Measurements from ENCODE around the gene DLX4.

DLX4 gene, protein sequence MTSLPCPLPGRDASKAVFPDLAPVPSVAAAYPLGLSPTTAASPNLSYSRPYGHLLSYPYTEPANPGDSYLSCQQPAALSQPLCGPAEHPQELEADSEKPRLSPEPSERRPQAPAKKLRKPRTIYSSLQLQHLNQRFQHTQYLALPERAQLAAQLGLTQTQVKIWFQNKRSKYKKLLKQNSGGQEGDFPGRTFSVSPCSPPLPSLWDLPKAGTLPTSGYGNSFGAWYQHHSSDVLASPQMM

GRCh38 chr17:49969134-49969759, at the start of gene DLX4:
DLX4 (plus strand) TSS chr17:49969190; CDS start chr17:49969469, 279 bp downstream.
- no peak for DNase-seq

DNA sequence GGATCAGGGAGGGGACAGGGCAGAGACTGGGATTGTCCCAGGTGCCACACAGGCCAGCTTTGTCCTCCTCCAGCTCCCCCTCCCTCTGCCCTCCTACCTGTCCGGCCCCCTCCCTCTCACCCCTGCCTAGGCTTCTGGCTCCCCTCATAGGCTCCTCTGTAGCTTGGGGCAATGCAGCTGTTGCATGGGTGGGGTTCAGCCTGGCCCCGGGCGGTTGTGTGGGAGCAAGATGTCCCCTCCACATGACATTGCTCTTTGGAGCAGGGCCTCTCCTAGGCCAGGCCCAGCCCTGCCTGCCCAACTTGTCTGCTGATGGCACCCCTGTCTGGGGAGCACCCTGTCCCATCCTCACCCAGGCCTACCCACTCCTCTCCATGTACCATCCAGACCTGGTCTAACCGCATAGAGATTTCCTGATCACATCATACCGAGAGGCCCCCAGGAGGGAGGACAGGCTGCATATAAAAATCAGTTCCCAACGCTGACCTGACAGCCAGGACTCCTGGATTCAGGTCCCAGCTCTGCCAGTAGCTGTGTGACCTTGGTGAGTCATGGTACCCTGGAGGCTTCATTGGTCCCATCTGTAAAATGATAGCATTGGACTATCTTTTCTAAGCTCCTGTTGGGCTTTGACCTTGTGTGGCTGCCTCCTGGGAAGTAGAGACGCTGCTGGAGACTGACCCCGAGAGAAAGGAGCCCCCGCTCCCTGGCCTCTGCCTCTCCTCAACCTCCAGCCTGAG, 48.8 kb upstream of the DLX4 start:
- no peak for DNase-seq

DNA sequence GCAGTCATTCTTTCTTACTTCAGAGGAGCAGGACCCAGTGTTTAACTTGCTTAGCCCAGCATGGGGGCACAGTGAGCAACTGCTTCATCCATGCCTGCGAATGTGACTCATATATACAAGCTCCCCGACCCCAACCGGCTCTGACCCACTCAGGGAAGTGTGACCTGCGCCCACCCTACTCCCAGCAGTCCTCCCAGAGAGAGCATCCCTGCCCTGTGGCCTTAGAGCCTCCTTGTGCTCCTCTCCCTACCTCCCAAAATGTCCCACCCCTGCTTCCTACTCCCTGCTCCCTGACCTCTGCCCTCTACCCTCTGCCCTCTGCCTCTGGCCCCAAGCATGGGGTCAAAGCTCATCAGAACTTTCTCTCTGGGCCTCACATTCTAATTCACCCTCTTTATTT, 46.9 kb upstream of the DLX4 start:
- no peak for DNase-seq

GRCh38 chr17:49924116-49924515, 44.9 kb upstream of the DLX4 start:
- DNase-seq, result no peak

DNA sequence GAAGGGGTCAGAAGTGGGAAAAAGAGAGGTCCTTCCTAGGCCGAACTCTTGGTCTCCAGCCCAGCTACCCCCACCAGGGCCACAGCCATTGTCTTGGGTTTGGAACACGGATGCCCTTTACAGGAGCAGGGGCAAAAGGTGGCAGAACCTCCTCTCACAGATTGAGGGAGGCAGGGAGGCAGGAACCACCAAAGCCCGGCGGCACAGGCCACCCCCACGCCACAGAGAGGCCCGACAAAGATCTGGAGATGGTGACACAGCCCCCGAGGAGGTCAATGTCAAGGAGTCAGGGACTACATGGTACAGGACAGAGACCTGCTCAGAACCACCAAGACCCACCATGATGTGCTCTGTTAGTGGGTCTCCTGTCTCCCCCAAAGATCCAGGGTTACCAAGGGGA, 44.4 kb upstream of the DLX4 start:
- no peak for DNase-seq

- no peak for DNase-seq
These were observed 43.1 kb upstream of the DLX4 start for GRCh38 chr17:49925921-49926320.

DNA sequence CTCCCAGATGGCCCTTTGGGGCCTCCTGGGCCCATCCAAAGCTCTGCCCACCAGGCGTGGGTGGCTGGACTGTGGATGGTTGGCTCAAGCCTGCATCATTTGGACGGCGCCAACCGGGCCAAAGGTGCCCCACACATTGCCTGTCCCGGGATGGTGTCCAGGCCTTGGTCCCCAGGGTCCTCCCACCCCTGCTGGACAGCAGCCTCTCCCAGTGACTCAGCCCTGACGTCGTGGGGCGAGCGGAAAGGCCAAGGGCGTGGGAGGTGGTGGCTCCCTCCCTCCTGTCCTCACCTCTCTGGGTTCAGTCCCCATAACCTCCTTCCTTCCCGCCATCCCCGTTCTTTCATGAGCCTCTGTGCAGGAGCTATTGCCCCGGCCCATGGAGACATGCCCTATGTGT, 42.1 kb upstream of the DLX4 start:
- no peak for DNase-seq

- DNase-seq, result no peak
These were observed 40.7 kb upstream of the DLX4 start for GRCh38 chr17:49928126-49928800.

GRCh38 chr17:49928837-49929475, 40.0 kb upstream of the DLX4 start:
- no peak for DNase-seq

DNA sequence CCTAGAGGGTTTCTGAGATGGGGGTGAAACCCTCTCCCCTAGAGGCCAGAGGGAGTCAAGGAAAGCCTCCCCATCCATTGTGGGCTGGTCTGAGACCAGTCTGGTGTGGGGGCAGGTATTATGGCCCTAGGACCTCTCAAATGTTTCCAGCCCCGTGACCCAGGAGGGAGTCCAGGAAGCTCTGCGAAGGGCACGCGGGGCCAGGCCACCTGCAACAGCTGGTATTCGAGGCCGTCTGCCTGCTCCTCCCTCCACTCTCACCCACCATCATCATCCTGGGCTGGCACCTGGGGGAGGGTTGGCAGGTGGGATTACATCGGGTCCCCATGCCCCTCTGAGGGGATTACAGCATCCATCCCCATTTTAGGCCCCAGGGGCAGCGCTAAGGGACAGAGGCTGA, 38.1 kb upstream of the DLX4 start:
- no peak for DNase-seq

DNA sequence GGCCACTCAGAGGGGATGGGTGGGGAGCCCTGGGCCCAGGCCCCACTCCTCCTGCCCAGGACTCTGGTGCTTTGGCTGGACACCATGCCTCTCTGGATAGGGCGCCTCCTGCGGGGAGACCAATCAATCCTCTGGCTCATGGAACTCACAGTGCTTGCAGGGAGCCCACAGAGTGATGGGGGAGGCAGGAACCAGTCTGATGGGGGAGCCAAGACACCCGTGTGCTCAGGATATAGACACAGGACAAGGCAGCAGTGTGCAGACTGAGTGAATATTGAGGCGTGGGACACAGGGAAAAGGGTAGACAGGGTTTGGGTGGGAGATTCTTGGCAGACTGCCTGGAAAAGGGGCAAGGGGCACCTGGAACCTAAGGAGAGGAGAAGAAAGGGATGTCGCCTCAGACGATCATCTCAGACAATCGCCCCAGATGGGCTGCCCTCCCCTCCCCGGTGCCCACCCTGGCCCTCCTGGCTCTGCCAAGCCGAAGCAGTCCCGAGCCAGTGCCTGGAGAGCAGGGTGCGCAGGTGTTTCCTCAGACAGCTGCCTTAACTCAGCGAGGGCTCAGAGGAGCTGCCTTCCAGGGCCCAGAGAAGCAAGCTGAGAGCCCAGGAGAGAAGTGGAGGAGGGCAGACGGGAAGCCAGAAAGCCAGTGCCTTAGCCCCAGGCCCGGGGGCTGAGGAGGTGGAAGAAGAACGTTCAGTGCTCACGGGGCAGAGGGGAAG, 37.4 kb upstream of the DLX4 start:
- no peak for DNase-seq

- DNase-seq, result no peak
These were observed 36.8 kb upstream of the DLX4 start for GRCh38 chr17:49932138-49932723.

DNA sequence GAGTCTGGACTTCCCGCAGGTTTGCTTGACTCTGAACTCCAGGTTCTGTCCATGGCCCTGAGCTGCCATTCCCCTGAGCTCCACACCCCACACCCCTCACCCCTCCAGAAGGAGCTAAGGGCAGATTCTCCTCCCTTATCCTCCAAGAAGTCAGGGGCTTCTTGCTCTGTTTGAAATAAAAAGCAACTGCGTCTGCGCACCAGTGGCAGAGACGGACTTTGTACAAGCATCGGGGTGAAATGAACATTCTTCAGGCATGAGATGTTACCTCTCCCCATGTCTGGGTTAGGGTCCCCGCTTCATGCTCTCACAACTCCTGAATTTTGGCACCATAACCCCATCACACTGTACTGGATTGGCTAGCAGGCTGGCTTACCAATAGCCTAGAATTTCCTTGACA, 36.1 kb upstream of the DLX4 start:
- no peak for DNase-seq

- DNase-seq, result no peak
These were observed 33.3 kb upstream of the DLX4 start for GRCh38 chr17:49935526-49936210.

GRCh38 chr17:49936386-49936785, 32.6 kb upstream of the DLX4 start:
- DNase-seq, result no peak

- DNase-seq, result peak in 1 of 2 donors; percentile 27
These were observed 29.7 kb upstream of the DLX4 start for GRCh38 chr17:49939318-49939717.

DNA sequence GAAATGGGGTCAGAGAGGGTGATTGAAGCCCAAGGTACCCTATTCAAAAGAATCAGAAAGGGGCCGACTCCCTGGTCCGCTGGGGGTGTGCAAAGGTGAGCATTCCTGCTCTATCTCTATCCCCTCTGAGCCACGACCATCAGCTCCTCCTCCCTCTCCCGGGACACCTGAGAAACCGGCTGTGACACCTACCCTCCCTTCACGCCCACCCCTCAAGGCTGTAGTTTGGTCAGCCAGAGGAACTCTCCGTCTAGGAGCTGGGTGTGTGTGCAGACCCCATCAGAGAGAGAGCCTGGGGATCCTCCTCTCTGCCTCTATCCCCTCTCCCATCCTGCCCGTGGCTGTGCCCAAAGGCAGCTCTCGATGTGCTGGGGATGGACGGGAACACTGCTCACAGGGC, 27.6 kb upstream of the DLX4 start:
- DNase-seq, result no peak

DNA sequence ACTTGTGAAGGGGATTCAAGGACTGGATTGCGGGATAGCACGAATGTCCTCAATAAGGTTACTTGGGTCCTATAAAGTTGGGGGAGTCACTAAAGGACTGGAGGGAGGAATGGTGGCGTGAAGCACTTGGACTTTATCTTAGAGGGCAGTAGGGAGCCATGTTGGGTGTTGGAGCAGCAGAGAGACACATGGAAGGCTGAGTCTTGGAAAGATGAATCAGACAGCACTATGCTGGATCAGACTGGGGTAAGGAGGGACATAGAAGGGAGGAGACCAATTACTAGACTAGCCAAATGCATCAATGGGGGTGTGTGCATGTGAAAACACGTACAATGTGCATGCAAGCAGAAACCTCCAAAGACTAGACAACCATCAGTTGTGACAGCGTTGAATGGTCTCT, 26.0 kb upstream of the DLX4 start:
- DNase-seq, result no peak

- no peak for DNase-seq
These were observed 24.6 kb upstream of the DLX4 start for GRCh38 chr17:49944273-49944870.

DNA sequence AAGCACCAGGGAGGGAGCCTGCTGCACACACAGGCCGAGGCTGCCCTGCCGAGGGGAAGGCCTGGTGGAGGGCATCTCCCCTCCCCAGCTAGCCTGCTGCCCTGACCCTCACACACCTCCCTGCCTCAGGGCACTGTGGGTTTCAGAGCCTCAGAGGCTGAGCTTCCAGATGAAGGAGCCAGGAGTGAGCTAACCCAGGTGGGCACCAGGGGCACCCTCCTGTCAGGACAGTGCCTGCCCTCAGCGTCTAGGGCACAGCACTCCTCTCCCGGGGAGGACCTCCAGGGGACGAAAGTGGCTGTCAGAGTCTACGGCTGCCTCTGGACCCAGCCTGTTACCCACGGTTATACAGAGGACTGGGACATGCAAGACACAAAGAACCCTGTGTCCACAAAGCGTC, 22.8 kb upstream of the DLX4 start:
- DNase-seq, result no peak

- no peak for DNase-seq
These were observed 21.9 kb upstream of the DLX4 start for GRCh38 chr17:49946964-49947584.

Measured in CD4-positive, alpha-beta T cell treated with Interleukin-4 for 1 hour (primary cell).